Nephron progenitor cell (in vitro differentiated cells): ENCODE data around the gene ZNF180.
A peak's percentile ranks its signal among the peaks of the same experiment; 100 is the strongest.

Experiments
- DNase-seq: peaks from one replicate; pipeline ENCODE4 v3.0.0; 2021
- H3K27ac Mint-ChIP-seq: 2 replicates; pipeline ENCODE4 v1.8.0; 2021; ENCODE audit warnings: mild to moderate bottlenecking, moderate library complexity, mixed read lengths
- H3K27me3 Mint-ChIP-seq: 2 replicates; pipeline ENCODE4 v1.8.0; 2021; ENCODE audit warnings: mild to moderate bottlenecking, low read depth, mixed read lengths; ENCODE audit not compliant: poor library complexity
- H3K36me3 Mint-ChIP-seq: 2 replicates; pipeline ENCODE4 v1.8.0; 2021; ENCODE audit warnings: low read depth, mixed read lengths
- H3K4me1 Mint-ChIP-seq: 2 replicates; pipeline ENCODE4 v1.8.0; 2021; ENCODE audit warnings: mixed read lengths
- H3K4me3 Mint-ChIP-seq: 2 replicates; pipeline ENCODE4 v1.8.0; 2021; ENCODE audit warnings: mild to moderate bottlenecking, moderate library complexity, mixed read lengths
- H3K9me3 Mint-ChIP-seq: 2 replicates; pipeline ENCODE4 v1.8.0; 2021; ENCODE audit warnings: mild to moderate bottlenecking, moderate library complexity, mixed read lengths
- CTCF ChIP-seq: fragments of 200-600 bp; sonication (generic); IDR thresholded peaks from 2 replicates; pipeline ENCODE4 v1.5.0; 2021; ENCODE audit warnings: antibody characterized with exemption

The ZNF180 gene

GRCh38 chr19:44499962-44500949 is at the start of gene ZNF180:
TSS of gene ZNF180 (minus strand) at chr19:44500522. CDS start at chr19:44497334, 3,188 bp downstream.
- Mint-ChIP-seq H3K9me3 (peaks cover 79% of the 10 kb centered on the region), H3K27ac (peak within 1 kb of the TSS; percentile 69), H3K4me1 (peaks cover 11% of the 10 kb centered on the region), H3K27me3 (peaks cover 28% of the 10 kb centered on the region), H3K36me3 (peaks cover 56% of the 10 kb centered on the region), H3K4me3 (peak within 1 kb of the TSS; percentile 95)
- peak; percentile 98 for DNase-seq
- TF ChIP-seq CTCF, result peak; percentile 60

GRCh38 chr19:44549507-44549906 is 49.2 kb upstream of the ZNF180 start:
- Mint-ChIP-seq H3K4me3 (no peak overlapping the region), H3K9me3 (peaks cover 4% of the 10 kb centered on the region), H3K27me3 (peaks cover 4% of the 10 kb centered on the region)

GRCh38 chr19:44548736-44549135 is 48.4 kb upstream of the ZNF180 start:
- Mint-ChIP-seq H3K27me3 (peaks cover 4% of the 10 kb centered on the region), H3K4me1 (no peaks in the 10 kb centered on the region), H3K36me3 (no peaks in the 10 kb centered on the region), H3K27ac (no peak overlapping the region), H3K9me3 (peaks cover 4% of the 10 kb centered on the region), H3K4me3 (no peak overlapping the region)
- no peak for DNase-seq
- TF ChIP-seq CTCF, result no peak

More at GRCh38 chr19:44549507-44549906, 49.2 kb upstream of the ZNF180 start:
- no peak for TF ChIP-seq CTCF
- Mint-ChIP-seq H3K36me3 (no peaks in the 10 kb centered on the region), H3K27ac (no peak overlapping the region), H3K4me1 (no peaks in the 10 kb centered on the region)
- DNase-seq, result no peak

- no peaks in the 10 kb centered on the region for H3K27me3 Mint-ChIP-seq
- no peak for TF ChIP-seq CTCF
- H3K36me3 Mint-ChIP-seq, result no peaks in the 10 kb centered on the region
- no peaks in the 10 kb centered on the region for H3K4me1 Mint-ChIP-seq
- H3K27ac Mint-ChIP-seq, result no peak overlapping the region
- no peak for DNase-seq
- peaks cover 19% of the 10 kb centered on the region for H3K9me3 Mint-ChIP-seq
- H3K4me3 Mint-ChIP-seq, result no peak overlapping the region
Observed at GRCh38 chr19:44544031-44544430, 43.7 kb upstream of the ZNF180 start.

- Mint-ChIP-seq H3K27me3 (peaks cover 2% of the 10 kb centered on the region), H3K36me3 (no peaks in the 10 kb centered on the region), H3K27ac (no peak overlapping the region), H3K4me3 (no peak overlapping the region), H3K9me3 (peaks cover 25% of the 10 kb centered on the region), H3K4me1 (no peaks in the 10 kb centered on the region)
- TF ChIP-seq CTCF, result no peak
- no peak for DNase-seq
Observed at GRCh38 chr19:44542671-44543070, 42.3 kb upstream of the ZNF180 start.

GRCh38 chr19:44540736-44541135 is 40.4 kb upstream of the ZNF180 start:
- TF ChIP-seq CTCF, result no peak
- no peaks in the 10 kb centered on the region for H3K4me1 Mint-ChIP-seq
- H3K27me3 Mint-ChIP-seq, result peaks cover 2% of the 10 kb centered on the region
- peaks cover 44% of the 10 kb centered on the region for H3K9me3 Mint-ChIP-seq
- no peak overlapping the region for H3K4me3 Mint-ChIP-seq
- DNase-seq, result no peak
- H3K27ac Mint-ChIP-seq, result no peak overlapping the region
- no peaks in the 10 kb centered on the region for H3K36me3 Mint-ChIP-seq
